GM10266 (cell line): Measurements from ENCODE around the gene XYLB.

Experiments used
- DNase-seq: peaks from one replicate; pipeline ENCODE4 v3.0.0; 2012; ENCODE audit errors: extremely low spot score
- CTCF ChIP-seq: IDR thresholded peaks from 2 replicates; pipeline ENCODE4 v1.5.1; 2012; ENCODE audit warnings: mild to moderate bottlenecking, low read depth; ENCODE audit not compliant: control insufficient read depth, insufficient read depth; ENCODE audit errors: missing control alignments

Gene XYLB

GRCh38 chr3:38311476-38311875 is 35.1 kb upstream of the XYLB start:
- no peak for TF ChIP-seq CTCF

GRCh38 chr3:38311941-38312340 is 34.6 kb upstream of the XYLB start:
- no peak for TF ChIP-seq CTCF

More at GRCh38 chr3:38311476-38311875, 35.1 kb upstream of the XYLB start:
- DNase-seq, result no peak

GRCh38 chr3:38312356-38312755 is 34.2 kb upstream of the XYLB start:
- no peak for TF ChIP-seq CTCF
- no peak for DNase-seq

More at GRCh38 chr3:38311941-38312340, 34.6 kb upstream of the XYLB start:
- DNase-seq, result no peak

GRCh38 chr3:38313263-38313662 is 33.3 kb upstream of the XYLB start:
- no peak for TF ChIP-seq CTCF
- no peak for DNase-seq

- DNase-seq, result no peak
- TF ChIP-seq CTCF, result no peak
These were observed 32.9 kb upstream of the XYLB start for GRCh38 chr3:38313695-38314094.

- DNase-seq, result no peak
- TF ChIP-seq CTCF, result no peak
These were observed 32.3 kb upstream of the XYLB start for GRCh38 chr3:38314112-38314763.

- TF ChIP-seq CTCF, result no peak
- no peak for DNase-seq
These were observed 31.7 kb upstream of the XYLB start for GRCh38 chr3:38314764-38315487.
